ENCODE results near the gene RNF7.

DNA sequence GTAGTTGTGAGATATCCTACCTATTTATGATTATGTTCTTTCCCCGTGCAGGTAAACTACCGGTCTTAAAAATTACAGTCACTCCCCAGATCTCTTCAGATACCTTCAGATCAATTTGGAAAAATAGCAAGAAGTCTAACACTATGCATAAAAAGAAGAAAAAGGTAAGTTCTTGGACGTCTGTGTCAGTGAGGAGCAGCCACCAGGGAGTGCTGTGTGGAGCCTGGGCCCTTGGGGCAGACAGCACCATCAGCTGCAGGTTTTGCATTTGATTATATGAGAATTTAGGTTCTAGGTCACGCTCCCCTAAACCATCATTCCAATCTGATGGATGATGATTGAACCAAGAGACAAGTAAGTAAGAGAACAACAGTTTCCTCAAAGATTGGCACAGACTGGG lies 8.9 kb upstream of the RNF7 start:
- no peak for TF ChIP-seq BCL11A (IDR thresholded peaks at IDR 0.05; ENCODE audit: low read depth in 2 of 2, low read length in 2 of 2)
- no peak for TF ChIP-seq GABPA (IDR thresholded peaks at IDR 0.05; ENCODE audit: borderline replicate concordance, insufficient read depth, low read length)
- no peak for TF ChIP-seq YY1 (IDR thresholded peaks at IDR 0.05; ENCODE audit: low read depth, low read length)
- no peak for TF ChIP-seq MAX (IDR thresholded peaks at IDR 0.05)
- TF ChIP-seq TEAD4 (IDR thresholded peaks at IDR 0.05; ENCODE audit: low read depth, low read length): no peak
- no peak for TF ChIP-seq EZH2 (IDR thresholded peaks at IDR 0.05; ENCODE audit: low read depth, low read length, severe bottlenecking)
